HG03064 (cell line): ENCODE data around the gene WDR70.
"Not testable (repeated sequence)": the region's sequence is repeated elsewhere in the genome, so short reads cannot be mapped to it uniquely, and the experiment has no call there.

Experiments used
- ATAC-seq: cut with Tn5 transposase; IDR thresholded peaks from one replicate; pipeline ENCODE4 v1.9.1; 2021; ENCODE audit warnings: low read depth; ENCODE audit not compliant: unreplicated experiment

The WDR70 gene

DNA sequence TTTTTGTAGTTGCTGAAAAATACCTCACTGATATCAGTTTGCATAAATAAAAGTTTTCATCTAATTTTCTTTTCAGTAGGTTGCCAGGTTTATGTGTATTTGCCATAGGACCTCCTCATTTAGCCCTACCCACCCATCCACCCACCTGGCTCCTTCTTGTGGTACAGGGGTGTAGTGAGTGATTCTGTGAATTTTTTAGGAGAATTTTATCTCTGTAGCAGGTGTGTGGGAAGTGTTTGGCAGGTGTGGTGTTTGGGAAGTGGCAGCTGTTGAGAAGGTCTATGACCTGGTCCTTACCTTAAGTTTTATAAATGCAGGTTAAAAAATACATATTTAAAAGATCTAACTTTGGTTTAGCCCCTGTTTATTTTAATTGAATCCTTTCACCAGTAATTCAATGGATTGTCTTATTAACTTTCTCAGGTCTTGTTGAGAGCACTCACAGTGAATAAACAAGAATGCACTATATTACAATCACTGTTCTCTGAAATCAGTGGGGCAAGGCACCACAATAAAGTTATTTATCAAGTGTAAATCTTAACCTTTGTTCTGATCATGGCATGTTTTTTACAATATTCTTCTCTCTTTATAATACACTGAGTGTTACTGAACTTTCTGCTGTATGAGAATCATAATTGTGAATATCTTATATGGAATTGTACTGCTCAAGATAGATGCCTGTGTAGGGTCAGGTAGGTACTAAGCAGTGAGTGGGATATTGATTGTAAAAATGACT, 189.1 kb downstream of the WDR70 start:
- no peak for ATAC-seq

DNA sequence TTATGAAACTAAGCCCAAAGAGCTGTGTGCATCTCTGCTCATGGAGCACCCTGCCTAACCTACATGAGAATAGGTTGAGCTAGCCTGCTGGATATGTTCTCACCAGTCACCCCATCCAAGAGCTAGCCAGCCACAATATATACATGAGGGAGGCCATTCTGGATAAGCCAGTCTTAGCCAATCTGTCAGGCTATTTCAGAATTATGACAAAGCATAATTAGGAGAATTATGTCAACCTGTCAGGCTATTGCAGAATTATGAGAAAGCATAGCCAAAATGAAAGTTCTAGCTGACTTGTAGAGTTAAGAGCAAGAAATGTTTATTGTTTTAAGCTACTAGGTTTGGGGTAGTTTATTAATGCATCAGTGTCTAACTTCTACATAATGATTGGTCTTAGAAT, 189.8 kb downstream of the WDR70 start:
- no peak for ATAC-seq

DNA sequence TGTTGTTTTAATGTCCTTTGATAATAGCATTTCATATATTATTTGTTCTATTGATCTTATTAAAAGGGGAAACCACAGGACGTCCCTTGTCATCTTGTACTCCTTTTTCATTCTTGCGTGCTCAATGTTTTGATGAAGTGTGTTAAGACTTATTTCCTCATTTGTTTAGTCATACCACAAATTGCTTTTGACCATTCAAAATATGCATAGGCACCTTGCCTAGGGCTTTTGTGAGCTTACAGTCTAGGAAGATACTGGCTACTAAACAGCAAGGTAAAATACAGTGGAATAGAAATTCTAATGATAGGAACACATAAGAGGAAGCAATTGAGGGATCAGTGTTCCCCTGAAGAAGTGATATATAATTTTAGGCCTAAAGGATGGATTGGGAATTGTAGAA, 190.3 kb downstream of the WDR70 start:
- no peak for ATAC-seq

DNA sequence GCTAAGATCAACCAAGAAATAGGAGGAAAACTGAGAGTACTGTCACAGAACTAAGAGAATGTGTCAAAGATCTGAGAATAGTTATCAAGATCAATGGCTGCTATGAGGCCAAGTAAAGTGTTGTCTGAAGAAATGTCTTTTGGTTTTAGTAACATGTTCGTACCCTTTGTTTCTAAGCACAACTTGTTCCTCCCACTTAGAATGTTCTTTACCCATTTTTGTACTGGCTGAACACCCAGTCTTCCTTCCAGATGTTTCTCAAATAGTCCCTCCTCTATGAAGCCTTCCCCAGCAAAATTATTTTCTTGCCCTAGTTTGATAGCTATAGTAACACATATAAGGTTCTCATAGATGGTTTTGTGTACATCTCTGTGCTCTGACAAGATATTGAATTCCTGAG, 191.5 kb downstream of the WDR70 start:
- ATAC-seq = no peak

DNA sequence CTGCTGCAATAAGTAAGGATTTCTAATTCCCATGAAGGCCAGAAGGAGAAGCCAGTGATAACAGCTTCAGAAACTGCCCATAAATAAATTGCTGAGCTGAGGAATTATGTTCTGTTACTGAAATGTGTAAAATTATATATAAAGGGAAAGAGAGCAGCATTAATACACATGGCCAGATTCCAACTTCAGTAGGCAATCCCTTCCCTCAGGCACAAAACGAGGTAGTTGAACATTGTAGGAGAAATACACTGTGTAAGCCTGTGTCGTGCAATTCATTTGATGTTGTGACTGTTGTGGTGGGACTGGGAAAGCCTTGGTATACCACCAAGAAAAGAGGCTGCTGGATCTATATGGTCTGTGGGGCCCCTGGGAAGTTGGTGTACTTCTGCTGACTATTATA, 192.9 kb downstream of the WDR70 start:
- no peak for ATAC-seq

DNA sequence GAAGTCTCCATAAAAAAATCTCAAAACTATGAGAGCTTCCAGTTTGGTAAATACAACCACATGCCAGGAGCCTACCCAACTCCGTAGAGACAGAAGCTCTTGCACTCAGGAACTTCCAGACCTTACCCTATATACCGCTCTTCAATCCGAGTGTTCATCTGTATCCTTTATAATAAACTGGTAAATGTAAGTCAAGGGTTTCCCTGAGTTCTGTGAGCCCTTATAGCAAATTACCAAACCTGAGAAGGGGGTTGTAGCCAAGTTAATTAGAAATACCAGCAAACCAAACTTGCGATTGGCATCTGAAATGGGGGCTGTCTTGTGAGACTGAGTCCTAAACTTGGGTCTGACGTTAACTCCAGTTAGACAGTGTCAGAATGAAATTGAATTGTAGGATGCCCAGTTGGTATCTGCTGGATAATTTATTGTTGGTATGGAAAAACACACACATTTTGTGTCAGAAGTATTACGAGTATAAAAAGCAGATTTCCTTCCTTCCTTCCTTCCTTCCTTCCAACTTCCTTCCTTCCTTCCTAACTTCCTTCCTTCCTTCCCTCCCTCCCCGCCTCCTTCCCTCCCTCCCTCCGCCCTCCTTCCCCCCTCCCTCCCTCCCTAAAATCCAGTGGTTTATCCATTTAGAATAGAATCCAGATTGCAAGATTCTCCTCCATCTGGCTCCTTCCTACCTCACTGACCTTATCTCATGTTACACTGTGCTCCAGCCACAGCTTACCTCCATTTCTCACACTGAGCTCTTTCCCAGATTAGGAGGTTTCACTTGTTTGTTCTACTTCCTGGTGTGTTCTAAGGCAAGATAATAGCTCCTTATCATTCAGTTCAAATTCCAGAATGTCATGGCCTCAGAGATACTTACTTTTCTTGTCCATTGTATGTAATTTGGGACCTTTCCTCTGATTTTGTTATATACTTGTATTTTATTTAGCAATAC, 196.7 kb downstream of the WDR70 start:
- no peak for ATAC-seq

DNA sequence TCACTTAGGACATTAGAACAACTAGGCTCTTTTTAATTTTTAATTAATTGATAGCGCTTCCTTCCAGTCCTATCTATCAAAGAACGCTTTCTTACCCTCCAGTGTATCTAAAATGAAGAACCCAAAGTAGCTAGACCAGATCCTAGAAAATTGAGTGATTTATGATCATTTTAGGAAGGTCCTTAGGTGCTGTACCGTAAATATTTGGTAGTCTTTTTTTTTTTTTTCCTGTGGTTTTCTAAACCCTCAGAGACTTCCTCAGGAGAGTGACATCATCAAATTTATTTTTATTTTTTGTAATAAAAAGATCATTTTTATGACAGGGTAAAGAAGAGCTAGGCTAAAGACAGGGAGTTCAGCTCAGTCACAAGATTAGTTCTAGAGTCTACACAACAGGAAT, 197.4 kb downstream of the WDR70 start:
- ATAC-seq = no peak

DNA sequence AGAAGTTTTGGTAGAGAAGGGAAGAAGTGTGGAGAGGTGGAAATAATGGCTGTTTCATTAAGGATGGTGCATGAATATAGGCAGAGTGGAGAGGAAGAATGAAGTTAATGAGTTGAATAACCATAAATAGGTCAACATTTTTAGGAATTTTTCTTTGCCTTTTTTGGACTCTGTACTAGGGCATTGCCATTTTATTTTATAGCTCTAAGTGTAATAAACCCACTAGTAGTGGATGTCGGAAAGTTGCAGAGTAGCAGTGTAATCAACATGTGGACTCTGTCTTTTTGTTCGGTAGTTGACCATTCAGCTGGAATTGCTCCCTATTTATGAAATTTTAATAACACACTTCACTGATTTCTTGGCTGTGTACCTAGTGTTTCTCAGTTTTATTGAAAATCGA, 199.1 kb downstream of the WDR70 start:
- ATAC-seq = no peak

DNA sequence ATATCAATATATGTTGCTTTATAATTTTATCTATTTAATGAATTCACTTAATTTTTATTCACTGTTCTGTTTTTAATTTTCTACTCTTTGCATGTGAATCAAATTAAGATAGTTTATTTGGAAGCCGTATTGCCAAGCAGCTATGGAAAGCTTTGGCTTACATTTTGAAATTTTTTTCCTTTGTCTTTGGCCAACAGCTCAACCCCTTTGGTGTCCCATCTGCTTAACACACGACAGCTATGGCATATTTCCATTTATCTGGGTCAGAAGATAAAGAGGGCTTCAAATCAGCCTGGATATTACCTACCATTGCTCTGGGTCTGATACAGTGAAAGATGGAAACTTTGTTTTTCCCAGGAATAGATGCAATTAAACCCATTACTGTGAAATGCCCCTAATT, 201.0 kb downstream of the WDR70 start:
- ATAC-seq = no peak

DNA sequence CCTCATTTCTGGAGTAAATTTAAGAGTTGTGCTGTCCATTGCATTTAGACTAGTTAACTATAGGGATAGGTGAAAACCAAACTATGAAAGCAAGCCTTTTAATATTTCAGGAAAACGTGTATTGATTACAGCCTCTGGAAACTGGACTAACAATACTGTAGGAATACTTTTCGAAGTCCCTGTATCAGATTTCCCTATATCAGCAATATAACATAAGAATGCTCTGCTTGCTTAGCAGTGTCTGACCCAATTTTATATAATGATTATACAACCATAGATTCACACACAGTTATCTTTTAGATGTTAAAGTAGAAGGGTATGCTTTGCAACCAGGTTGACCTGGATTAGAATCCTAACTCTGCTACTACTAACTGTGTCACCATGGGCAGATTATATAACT, 203.1 kb downstream of the WDR70 start:
- no peak for ATAC-seq

DNA sequence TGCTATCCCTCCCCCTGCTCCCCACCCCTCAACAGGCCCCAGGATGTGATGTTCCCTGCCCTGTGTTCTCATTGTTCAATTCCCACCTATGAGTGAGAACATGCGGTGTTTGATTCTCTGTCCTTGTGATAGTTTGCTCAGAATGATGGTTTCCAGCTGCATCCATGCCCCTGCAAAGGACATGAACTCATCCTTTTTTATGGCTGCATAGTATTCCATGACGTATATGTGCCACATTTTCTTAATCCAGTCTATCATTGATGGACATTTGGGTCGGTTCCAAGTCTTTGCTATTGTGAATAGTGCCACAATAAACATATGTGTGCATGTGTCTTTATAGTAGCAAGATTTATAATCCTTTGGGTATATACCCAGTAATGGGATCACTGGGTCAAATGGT, 214.2 kb downstream of the WDR70 start:
- ATAC-seq = not testable (repeated sequence)

DNA sequence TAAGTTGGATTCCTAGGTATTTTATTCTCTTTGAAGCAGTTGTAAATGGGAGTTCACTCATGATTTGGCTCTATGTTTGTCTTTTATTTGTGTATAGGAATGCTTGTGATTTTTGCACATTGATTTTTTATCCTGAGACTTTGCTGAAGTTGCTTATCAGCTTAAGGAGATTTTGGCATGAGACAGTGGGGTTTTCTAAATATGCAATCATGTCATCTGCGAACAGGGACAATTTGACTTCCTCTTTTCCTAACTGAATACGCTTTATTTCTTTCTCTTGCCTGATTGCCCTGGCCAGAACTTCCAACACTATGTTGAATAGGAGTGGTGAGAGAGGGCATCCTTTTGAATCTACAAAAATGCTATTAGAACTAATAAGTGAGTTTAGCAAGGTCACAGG, 215.7 kb downstream of the WDR70 start:
- ATAC-seq = not testable (repeated sequence)

DNA sequence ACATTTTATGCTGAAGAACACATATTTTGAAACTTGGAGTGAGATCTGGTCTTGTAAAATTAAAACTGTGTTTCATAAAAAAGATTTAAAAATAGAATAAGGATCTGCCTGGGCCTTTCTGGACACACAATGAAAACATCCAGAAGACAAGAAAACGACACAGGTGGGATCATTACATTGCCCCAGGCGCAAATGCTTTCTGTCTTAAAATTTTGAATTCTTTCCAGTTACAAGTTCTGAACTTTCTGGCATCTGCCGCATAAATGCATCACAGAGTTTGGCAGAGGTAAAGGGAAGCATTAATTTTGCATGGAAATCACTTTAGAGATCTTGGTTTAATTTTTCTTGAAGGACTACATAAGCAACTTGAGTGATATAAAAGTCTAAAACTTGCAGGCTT, 219.6 kb downstream of the WDR70 start:
- ATAC-seq = no peak

DNA sequence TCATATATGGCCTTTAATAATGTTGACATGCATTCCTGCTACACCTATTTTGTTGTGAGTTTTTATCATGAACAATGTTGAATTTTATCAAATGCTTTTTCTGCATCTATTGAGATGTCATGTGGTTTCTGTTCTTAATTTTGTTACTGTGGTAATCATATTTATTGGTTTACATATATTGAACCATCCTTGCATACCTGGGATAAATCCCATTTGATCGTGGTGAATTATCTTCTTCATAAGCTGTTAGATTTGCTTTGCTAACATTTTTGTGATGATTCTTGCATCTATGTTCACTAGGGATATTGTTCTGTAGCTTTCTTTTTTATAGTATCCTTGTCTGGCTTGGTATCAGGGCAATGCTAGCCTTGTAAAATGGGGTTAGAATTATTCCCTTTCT, 222.0 kb downstream of the WDR70 start:
- no peak for ATAC-seq

DNA sequence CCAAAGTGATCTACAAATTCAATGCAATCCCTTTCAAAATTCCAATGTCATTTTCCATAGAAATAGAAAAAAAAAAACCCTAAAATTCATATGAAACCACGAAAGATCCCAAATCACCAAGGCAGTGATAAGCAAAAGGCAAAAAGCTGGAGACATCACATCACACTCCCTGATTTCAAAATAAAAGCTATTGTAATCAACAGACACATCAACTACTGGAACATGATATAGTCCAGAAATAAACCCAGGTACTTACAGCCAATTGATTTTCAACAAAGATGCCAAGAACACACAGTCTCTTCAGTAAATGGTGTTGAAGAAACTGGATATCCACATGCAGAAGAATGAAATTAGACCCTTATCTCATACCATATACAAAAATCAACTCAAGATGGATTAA, 224.0 kb downstream of the WDR70 start:
- no peak for ATAC-seq

DNA sequence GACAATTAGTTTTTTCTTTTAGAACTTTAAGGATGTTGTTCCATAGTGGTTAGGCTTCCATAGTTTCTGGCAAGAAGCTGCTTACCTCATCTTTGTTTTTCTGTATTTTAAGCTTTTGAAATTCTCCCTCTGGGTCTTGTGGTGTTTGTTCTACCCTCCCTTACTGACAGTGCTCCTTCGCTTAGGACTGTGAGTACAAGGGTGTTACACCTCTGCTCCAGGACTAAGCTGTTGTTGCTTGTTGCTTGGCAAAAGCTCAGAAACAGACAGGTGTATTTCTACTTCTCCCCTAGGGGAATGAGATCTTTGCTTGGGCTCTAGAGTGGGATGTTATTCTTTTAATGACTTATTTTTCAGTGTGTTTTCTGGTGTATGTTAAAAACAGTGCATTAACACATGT, 225.2 kb downstream of the WDR70 start:
- ATAC-seq = no peak

DNA sequence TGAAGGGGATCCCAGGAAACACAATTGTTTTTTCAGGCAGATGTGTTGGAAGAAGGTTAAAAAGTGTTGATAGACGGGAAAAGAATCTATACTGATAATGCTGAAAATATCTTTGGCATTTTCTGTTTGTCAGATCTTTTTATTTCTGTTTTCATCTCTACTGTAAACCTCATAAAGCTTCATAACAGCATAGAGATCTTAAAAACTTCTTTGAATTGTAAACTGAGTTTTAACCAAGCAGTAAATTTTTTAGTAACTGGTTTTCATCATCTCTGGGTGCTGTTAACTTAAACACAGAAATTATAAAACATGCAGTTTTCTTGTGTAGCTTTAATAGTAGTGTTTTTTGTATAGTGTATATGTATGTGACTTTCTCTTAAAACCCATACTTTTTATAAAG, 227.0 kb downstream of the WDR70 start:
- ATAC-seq = no peak

DNA sequence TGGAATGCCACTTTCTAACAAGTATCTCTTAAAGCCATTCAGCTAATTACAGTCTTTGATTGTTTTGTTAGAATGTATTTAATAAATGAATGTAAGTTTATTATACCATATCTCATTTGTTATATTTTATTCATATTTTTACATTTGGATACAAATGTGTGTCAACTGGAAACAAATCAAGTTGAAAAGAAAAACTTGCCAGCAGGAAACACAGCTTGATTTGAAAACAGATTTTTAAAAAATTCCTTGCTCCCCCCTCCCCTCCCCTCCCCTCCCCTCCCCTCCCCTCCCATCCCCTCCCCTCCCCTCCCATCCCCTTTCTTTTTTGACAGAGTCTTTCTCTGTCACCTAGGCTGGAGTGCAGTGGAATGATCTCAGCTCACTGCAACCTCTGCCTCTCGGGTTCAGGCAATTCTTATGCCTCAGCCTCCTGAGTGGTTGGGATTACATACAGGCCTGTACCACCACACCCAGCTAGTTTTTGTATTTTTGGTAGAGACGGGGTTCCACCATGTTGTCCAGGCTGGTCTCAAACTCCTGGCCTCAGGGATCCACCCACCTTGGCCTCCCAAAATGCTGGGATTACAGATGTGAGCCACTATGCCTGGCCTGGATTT, 227.6 kb downstream of the WDR70 start:
- ATAC-seq = no peak

DNA sequence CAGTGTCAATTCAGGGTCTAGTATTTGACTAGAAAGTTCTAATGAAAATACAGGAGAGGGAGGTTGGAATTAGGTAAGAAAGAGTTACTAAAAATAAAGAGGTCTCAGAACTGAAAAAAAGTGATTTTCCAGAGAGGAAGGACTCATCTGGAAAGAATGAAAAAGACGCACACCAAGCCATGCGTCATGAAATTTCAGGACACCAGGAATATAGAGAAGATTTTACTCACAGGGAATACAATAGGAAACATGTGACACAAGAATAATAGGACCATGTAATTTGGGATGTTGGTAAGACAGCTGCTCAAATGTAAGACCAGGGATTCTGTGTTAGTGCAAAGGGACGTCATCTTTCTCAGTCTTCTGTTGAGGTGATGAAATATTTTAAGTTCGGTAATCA, 236.1 kb downstream of the WDR70 start:
- ATAC-seq = no peak

DNA sequence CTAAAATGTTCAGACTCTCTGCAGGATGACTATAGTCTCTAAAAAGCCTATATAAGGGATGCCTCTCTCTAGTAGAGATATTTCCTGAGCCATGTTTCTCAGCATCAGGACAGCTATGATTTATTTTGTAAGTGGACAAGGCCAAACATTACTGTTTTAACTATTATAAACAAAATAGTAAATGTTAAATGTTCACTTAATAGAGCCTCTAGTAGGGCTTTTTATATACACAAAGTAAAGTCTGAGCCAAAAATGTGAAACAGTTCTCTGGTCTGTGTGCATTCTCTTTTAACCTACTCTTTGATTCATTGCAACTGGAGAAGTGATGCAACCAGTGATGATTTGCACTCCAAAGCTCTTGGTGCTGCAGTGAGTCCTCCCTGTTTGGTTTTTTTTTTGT, 240.2 kb downstream of the WDR70 start:
- ATAC-seq = no peak

DNA sequence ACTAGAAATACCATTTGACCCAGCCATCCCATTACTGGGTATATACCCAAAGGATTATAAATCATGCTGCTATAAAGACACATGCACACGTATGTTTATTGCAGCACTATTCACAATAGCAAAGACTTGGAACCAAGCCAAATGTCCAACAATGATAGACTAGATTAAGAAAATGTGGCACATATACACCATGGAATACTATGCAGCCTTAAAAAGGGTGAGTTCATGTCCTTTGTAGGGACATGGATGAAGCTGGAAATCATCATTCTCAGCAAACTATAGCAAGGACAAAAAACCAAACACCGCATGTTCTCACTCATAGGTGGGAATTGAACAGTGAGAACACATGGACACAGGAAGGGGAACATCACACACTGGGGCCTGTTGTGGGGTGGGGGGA, 243.2 kb downstream of the WDR70 start:
- ATAC-seq = not testable (repeated sequence)
